ENCODE data around the gene JAKMIP3.
A peak's percentile ranks its signal among the peaks of the same experiment; 100 is the strongest.

Gene JAKMIP3

DNA sequence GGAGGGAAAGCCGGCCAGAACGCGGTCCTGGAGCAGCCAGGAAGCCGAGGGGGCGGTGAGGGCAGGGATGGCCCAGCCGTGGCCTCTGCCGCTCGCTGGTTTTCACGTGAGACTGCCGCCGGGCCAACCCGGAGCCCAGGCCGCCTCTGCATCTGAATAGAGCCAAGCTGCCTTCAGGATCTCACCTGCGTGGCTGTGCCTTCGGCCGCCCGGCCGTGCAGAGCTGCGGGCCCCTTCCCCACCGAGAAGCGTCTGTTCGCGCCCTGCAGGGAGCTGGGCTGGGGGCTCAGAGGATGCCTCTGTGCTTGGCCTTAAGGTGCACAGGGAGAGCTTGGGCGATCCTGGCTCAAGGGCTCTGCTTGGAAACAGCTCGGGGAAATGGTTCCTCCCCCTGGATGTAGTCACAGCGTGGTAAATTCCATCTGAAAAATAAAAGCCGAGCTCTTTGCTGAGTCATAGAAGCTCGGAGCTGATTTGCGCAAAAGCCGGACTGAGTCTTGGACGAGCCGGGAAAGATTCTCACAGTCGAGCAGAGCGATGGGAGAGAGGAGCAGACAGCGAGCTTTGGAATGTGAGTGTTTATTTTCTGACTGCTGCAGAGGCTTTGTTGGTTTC lies at the start of gene JAKMIP3:
Gene JAKMIP3, plus strand, starts transcription at position 456 of the 615 bp plus-strand sequence. CDS start 38,863 bp downstream, outside the sequence.
- DNase-seq (ENCODE audit: low read depth), result peak; percentile 76

DNA sequence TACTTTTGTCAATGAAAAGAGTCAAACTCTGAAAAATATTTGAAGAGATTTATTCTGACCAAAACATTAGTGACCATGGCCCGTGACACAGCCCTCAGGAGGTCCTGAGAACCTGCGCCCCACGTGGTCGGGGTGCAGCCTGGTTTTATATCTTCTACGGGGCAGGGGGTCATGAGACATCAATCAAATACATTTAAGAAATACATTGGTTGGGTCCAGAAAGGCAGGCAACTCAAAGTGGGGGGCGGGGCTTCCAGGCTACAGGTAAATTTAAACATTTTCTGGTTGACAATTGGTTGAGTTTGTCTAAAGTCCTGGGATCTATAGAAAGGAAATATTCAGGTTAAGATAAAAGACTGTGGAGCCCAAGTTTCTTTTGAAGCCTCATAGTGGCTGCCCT lies 49.2 kb upstream of the JAKMIP3 start:
- DNase-seq (ENCODE audit: low read depth), result no peak

DNA sequence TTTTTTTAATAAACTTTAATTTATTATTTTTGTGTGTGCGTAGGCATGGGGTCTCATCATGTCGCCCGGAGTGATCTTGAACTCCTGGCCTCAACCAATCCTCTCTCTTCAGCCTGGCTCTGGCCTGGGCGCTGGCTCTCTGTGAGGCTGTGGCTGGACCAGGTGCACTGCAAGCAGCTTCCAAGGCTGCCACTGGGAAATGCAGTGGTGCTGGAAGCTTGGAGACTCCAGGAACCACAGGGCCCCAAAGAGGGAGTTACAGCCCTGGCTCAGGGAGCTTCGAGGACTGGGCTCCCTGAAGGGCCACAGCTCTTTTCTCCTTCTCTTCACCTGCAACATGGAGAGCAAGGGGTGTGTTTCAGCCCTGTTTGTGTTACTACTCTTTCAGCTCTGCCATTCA lies 47.3 kb upstream of the JAKMIP3 start:
- no peak for DNase-seq (ENCODE audit: low read depth)

DNA sequence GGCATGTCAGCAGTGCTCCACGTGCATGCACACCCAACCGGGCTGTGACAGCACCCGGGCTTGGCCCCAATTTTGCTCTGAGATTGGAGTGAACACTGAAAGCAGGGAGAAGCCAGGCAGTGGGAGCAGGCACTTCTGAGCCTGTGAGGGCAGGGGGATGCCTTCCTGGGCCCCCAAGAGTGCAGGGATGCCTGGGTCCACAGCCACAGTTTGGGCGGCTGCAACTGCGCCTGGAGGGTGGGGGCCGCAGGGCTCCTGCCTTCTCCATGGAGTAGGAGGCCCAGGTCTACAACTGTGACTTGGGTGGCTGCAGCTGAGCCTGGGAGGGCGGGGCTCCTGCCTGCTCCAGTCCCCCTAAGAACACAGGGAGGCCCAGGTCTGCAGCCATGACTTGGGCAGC lies 46.4 kb upstream of the JAKMIP3 start:
- no peak for DNase-seq (ENCODE audit: low read depth)

DNA sequence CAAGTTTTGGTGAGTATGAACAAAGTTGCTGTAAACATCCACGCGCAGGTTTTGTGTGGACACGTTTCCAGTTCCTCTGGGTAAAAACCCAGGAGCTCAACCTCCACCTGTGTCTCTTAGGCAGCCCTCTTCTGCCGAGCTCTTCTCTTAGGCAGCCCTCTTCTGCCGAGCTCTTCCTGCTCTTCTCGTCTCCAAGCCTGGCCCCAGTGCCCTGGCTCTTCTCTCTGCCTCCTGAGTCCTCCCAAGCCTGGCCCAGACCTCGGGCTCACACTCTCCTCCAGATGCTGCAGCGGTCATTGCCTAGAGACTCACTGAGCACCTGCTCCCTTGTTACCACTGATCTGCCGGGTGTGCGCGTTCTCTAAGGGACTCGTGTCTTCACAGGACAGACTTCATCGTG lies 45.3 kb upstream of the JAKMIP3 start:
- DNase-seq (ENCODE audit: low read depth), result no peak

DNA sequence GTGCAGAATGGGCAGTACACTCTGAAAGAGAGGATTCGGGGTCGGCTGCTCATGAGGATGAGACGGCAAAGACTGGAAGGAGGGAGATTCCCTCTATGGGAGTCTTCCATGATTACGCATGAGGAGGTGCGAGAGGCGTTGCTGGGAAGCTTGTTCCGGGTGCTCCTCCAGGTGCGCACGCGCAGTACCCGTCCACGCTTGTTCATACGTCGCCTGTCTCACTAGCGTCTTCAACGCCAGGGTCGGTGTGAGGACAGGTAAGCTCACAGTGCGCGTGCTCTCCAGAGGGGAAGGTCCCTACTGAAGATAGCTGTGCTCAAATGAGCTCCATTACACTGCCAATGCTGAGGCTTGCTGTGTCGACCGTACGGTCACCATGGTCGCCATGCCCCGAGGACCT lies 44.7 kb upstream of the JAKMIP3 start:
- no peak for DNase-seq (ENCODE audit: low read depth)

DNA sequence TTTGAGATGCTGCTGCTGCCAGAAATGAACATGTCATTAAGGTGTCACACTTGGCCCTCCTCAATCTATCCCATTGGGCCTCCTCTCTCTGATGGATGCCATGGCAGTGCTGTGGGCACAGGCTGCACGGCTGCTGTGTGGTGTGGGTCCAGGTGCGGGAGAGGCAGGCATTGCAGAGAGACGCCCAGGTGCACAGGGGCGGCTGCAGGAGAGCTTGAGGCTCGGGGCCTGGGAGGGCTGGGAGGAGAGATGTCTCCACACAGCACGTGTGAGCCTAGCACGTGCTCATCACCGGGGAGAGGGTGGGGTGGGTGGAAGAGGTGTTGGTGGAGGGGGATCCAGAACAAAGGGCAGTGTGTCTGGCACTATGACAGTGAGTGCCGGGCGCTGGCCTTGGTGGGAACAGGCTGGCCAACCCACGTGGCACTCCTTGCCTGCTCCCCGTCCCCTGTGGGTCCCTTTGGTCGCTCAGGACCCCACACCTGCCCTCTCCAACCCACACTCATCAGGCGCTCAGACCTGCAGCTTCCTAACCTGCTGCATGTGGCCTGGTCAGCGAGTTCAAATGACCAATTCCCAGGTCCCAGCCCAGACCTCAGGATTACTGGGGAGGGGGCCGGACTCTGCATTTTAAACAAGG lies 44.1 kb upstream of the JAKMIP3 start:
- no peak for DNase-seq (ENCODE audit: low read depth)

DNA sequence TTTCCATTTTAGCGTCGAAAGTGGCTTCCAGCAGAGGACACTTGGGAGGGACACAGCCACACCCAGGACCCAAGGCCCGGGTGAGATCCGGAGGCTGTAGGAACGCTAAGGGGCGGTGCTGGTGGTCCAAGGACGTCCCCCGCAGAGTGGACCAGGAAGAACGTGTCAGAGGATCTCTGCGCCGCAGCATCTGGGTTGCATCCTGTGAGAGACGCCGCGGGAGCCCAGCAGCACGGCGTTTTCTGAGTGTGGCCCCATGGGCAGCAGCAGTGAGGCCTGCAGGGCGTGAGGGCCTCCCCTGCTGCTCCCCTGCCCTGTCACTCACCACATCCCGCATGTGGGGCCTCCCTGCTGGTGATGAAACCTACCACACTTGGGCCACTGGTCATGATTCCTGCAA lies 43.5 kb upstream of the JAKMIP3 start:
- DNase-seq (ENCODE audit: low read depth), result no peak

DNA sequence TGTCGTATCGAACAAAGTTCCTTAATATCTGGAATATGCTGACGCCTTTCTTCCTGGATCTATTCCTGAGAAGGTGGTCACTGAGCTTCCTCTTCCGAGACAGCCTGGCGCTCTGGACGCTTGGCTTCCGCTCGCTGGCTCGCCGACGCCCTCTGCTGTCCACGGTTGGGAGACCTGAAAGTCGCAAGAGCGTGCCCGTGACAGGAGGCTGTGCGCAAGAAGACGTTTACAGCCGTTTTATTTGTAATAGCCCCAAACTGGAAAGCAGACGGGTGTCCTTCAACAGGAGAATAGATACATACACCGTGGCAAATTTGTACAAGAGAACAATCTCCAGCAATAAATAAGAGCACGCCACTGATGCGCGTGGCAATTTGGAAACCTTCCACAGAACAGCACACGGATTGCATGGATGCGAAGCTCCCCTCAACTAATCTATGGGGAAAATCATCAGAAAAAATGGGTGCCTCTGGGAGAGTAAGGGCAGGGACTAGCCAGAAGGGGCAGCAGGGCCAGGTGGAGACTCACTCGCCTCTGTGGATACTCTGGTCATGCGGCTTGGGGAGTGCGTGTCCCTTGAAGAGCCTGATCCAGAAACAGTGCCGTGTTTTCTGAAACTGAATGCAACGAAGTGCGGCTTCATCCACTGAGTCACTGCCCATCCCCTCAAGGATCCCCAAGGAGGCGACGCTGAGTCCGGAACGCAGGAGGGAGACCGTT lies 42.5 kb upstream of the JAKMIP3 start:
- peak; percentile 10 for DNase-seq (ENCODE audit: low read depth)

DNA sequence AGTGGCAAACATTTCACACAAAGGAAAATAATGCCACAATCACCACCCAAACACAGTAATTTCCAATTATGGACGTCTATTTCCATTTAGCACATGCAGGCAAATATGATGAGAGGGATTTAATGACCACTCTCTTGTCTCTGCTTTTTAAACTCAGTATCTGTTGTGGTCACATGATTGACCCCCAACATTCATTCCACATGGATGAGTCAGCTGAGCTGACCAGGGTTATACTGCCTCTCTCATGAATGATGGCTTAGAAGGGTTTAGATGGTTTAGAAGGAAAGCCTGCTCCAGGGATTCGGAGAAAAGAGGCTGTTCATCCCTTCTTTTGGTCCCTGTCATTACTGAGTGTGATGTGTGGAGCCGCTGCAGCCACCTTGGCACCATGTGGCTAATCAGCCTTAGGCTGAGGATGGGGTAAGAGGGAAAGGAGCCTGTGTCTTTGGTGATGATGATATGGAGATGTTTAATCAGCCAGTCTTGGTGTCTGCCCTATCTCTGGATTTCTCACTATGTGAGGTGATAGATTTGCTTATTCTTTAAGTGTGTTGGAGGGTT lies 38.2 kb upstream of the JAKMIP3 start:
- DNase-seq (ENCODE audit: low read depth), result no peak

DNA sequence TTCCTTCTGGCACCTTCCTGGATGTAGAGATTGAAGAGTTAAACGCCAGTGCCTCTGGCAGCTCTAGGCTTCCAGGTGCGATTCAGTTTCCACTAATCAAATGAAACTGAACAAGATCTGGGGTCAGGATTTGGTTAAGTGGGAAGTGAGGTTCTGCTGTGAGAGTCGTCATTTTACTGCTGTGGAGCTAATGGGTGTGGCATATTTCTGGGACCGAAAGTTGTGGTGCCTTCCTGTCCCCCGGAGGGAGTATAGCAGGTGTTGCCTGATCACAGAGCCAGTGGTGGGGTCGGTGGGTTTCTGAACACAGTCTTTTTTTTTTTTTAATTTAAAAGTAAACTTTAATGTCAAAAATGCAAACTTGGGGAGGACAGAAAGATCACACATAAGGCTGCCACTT lies 37.0 kb upstream of the JAKMIP3 start:
- no peak for DNase-seq (ENCODE audit: low read depth)

DNA sequence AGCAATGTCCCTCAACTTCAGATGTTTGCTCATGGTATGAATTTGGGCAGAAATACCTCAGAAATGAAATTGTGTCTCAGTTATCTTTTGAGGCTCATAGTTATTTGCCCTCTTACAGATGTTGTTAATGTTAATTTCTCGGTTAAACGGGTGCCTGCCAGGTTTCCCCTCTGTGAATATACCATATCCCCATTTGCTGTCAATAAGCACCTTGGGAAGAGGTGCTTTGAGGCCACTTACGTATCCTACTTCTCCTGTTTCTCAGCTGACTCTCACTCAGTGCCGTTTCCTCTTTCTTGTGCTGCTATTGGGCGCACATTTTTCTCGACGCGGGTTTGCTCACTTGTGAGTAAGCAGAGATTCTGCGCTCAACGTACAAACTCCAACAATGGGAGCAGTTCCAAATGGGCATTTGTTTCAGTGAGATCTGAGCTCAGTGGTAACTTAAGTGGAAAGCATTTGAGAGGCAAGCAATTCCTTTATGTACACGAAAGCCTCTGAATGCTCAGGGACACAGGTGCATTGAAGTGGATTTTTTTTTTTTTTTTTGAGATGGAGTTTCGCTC lies 34.8 kb upstream of the JAKMIP3 start:
- DNase-seq (ENCODE audit: low read depth), result no peak

DNA sequence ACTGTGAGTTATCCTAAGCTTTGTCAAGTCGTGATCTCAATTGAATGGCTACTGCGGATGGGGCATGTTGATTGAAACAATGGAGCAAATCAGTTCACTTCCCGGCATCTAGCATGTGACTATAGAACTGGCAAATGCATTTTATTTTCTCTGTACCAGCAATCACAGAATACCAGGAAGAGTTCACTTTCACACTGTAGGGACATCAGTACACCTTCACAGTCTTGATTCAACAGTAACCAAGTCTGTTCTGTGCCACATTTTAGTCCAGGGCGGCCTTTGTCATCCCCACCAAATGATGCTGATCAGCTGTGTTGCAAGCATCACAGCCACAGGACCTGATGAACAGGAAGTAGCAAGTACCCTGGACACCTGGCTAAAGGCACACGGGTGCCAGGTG lies 32.1 kb upstream of the JAKMIP3 start:
- DNase-seq (ENCODE audit: low read depth), result no peak

DNA sequence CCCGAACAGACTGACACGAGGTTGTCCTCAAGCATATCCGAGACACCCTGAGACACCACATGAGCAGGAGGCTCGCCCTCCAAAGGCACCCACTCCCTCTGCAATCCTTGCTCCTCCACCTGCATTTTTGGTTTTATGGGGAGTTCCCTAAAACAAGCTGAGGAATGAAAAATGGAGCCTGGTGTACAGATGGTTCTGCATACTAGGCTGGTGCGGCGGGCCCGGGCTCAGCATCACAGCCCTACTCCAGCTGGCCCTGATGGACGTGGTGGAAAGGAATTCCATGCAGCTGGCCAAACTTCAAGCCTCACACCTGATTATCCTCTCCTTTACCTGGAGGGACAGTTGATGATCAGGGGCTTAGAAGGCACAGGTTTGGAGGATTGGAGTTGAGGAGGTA lies 30.3 kb upstream of the JAKMIP3 start:
- no peak for DNase-seq (ENCODE audit: low read depth)

DNA sequence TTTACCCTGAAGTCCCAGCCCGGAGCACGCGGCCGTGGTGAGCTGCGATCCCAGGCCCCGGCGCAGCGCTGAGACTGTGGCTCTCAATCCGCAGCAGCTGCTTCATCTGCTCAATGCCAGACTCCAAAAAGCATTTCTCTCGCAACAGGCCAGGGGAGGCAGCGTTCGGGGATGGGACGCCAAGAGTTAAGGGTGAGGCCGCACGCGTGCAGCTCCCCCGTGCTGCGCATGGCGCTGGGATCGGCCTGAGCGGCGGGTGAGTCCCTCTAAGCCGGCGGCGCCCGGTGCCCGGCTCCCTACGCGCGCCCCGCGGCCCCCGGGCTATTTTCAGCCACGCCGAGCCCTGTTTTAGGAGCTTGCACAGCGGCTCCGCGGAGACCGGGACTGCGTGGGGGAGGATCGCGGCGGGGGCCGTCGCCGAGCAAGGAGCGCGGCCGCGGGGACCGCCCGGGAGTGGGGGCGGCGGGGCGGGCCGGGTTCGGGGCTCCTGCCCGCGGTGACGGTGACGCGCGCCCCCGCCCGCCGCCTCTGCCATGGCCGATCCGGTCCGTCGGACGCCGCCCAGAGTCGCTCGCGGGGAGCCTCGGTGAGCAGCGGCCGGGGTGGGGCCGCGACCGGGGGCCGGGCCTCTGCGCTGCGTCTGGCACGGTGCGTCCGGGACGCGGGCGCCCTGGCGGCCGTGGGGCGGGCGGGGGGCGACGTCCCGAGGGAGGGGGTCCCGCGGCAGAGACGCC lies 29.4 kb upstream of the JAKMIP3 start:
- DNase-seq (ENCODE audit: low read depth), result no peak

DNA sequence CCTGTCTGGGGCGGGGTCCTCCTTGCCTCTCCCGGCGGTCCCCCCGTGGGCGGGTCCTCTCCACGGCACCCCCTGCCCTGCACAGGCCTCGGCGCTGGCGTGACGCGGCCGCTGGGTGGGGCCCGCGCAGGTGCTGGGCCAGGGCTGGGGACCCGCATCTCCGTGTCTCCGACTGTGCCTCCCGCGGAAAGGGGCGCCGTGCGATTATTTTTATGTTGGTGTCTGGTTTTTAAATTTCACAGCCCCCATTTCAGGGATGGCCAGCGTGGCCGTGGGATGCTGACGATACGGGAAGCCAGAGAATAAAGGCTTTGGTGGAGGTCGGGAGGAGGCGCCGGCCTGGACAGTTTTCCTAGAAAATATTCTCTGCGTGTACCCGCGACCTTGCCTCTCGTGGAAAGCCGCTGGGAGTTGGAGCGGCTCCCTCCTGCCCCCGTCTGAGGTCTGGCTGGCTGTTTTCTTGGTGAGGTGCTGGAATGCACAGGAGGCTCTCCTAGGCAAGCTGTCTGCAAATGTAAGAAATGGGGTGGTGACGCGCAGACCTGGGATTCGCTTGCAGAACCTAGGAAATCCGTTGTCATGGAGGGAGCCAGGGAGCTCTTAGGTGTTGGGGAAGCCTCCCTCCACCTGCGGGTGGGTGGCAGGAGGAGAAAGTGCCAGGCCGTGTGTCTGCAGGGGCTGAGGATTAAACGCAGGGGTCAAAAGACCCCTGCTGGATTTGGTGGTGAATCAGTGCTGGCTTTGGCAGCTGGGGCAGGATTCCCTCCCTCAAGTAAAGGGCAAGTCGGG lies 28.7 kb upstream of the JAKMIP3 start:
- no peak for DNase-seq (ENCODE audit: low read depth)

DNA sequence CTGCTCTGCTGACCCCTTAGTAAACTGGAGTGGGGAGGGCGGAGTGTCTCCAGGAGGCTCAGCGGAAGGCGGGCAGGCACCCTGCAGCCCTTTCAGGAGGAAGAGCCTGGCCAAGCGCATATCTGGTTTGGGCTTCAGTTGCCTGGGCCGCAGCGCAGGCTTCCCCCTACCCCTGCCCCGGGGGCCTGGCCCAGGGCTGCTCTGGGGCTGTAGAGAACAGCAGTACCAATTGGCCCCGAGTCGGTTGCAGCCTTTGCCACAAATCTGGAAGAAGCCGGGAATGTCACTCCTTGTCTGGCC lies 28.1 kb upstream of the JAKMIP3 start:
- no peak for DNase-seq (ENCODE audit: low read depth)

DNA sequence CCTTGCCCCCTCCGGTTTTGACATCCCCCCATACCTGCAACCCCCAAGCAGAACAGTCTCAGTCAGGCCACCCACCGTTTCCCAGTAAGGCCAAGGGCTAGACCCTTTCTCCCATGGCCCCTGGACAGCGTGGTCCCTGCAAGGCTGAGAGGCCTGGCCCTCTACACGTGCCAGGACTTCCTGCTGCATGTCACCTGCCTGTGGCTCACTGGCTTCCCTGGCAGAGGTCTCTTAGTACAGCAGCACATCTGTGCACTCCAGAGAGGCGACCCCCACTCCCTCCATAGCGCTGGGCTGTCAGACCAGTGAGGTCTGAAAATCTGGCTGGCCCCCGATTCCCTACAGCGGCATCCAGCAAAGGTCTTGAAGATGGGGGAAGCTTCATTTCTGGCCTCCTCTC lies 26.4 kb upstream of the JAKMIP3 start:
- no peak for DNase-seq (ENCODE audit: low read depth)

DNA sequence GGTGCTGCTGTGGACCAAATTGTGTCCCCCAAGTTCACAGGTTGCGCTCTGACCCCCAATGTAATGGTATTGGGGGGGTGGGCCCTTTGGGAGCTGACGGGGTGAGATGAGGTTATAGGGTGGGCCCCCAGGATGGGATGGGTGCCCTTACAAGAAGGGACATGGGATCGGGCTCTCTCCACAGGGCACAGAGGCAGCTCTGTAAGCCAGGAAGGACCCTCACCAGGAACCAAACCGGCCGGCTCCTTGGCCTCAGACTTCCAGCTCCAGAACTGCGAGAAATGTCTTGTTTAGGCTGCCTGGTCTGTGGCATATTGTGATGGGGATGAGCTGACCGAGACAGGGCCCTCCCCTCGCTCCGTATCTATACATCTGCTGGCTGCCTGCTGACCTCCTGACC lies 25.7 kb upstream of the JAKMIP3 start:
- DNase-seq (ENCODE audit: low read depth), result no peak

DNA sequence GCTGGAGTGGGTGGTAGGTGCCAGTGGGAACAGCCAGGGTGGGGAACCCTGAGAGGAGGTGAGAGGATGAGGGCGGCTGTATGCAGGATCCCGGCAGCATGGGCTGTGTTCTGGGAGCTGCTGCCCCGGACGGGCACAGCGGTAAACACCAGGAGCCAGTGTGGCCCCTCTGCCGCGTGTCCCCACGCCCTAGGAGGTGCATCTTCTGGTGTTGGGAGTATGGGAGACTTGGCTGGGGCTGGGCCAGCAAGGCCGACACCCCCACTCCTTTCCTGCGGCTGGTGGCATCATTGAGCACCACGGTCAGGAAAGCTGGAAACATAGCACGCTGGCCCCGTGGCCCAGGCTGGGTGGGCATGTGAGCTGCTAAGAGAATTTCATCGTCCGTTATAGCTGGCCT lies 24.4 kb upstream of the JAKMIP3 start:
- DNase-seq (ENCODE audit: low read depth), result no peak

DNA sequence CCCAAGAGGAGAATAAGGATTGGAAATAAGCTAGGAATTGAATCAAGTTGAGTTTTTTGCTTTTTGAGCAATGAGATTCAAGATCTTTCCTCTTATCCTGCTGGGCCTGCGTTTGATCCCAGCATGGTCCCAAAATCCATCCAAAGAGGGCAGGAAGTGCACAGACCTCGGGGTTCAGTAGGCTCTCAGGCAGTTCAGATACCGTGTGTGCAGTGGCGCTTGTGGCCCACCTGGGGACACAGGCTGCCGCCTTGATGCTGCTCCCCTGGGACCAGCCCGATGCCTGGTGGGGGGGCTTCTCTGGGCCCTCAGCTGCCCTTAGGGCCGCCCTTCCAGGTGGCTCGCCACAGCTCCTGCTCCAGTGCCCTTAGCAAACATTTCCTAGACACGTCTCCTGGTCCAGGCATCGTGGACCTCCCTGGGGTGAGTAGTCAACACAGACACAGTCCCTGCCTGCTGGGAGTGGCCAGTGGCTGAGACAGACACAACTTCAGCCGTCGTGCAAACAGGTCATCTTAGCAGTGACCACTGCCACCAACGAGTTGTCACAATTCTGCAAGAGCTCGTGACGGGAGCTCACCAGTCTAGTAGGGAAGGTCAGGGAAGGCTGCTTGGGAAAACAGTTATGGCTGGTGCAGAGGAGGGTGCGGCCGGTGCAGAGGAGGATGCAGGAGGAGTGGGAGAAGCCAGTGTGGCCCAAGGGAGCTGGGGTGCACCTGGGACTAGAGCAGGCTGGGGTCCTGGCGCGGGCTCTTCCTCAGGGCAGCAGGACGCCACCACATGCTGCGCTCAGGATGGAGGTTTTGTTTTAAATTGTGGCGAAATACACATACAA lies 21.7 kb upstream of the JAKMIP3 start:
- no peak for DNase-seq (ENCODE audit: low read depth)

All from non-pigmented ciliary epithelial cell (primary cell).